GM12892 (cell line): ENCODE data around the gene PPIH.

ENCODE experiments used
- POLR2A ChIP-seq: IDR thresholded peaks from 2 replicates; pipeline ENCODE4 v1.6.1; 2011; ENCODE audit warnings: low read depth, low read length, control low read depth
- POLR2AphosphoS5 ChIP-seq: IDR thresholded peaks from 2 replicates; pipeline ENCODE4 v1.6.1; 2011; ENCODE audit warnings: low read depth, low read length, control low read depth
- TAF1 ChIP-seq: IDR thresholded peaks from 2 replicates; pipeline ENCODE4 v1.6.1; 2011; ENCODE audit warnings: low read depth, mild to moderate bottlenecking, control low read depth, low read length, borderline replicate concordance

GRCh38 chr1:42675467-42675866, 17.2 kb downstream of the PPIH start:
- no peak for TF ChIP-seq POLR2AphosphoS5
- no peak for TF ChIP-seq POLR2A
- no peak for TF ChIP-seq TAF1
